ENCODE results near the gene FKBP2. TPM values are rescaled to one million over a fixed set of nuclear protein-coding genes. Genes with fewer than 3 reads are reported as not detected.

Gene FKBP2
- total and polyA plus RNA-seq, 2 of the 4 experiments (the other 2 are of a cell fraction) = 36.2 to 76.4 TPM

DNA sequence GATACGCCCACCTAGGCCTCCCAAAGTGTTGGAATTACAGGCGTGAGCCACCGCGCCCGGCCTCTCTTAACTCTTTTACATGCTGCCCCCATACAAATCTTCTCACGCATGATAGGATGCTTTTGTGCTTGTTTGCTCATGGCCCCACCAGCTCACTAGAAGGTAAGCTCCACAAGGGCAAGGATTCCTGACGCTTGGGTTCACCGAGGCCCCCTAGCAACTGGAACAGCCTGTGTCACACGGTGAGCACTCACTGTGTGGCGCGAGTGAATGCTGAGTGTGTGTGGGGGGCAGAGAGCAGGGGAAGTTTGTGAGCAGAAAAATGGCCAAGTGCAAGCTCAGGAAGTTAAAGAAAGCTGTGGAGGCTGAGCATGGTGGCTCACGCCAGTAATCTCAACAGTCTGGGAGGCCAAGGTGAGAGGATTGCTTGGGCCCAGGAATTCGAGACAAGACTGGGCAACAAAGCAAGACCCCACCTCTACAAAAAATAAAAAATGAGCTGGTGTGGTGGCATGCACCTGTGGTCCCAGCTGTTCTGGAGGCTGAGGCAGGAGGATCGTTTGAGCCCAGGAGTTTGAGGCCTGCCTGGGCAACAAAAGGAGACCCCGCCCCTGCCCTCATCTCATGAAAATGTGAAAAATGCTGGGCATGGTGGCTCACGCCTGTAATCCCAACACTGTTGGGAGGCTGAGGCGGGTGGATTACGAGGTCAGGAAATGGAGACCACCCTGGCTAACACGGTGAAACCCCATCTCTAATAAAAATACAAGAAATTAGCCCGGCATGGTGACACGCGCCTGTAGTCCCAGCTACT lies 41.3 kb downstream of the FKBP2 start:
- H3K79me1 ChIP-seq (ENCODE audit: low read depth in 1 of 2, low read length in 2 of 2) = peaks cover 15 to 37% of the 10 kb centered on the region in 2 experiments
- H2BK15ac ChIP-seq (ENCODE audit: low read depth, low read length) = no peak overlapping the region
- WGBS, 2 experiments (ENCODE audit: extremely low coverage in 2 of 2, insufficient read length in 1 of 2) = 100% methylated on average over 1 of the region's 22 CpGs; no CpG with 5 or more reads in 1 of the 2 experiments
- H4K20me1 ChIP-seq (ENCODE audit: insufficient read depth, low read length) = no peaks in the 10 kb centered on the region
- H3K4me3 ChIP-seq (ENCODE audit: insufficient read depth, low read depth, low read length) = no peak overlapping the region
- no peak overlapping the region for H2AFZ ChIP-seq (replicated peaks; ENCODE audit: low read length, poor library complexity)
- no peak overlapping the region for H3K18ac ChIP-seq (ENCODE audit: low read depth, low read length)
- H2BK5ac ChIP-seq (ENCODE audit: low read depth, low read length, poor library complexity, severe bottlenecking) = no peak overlapping the region
- no peak overlapping the region for H3K27ac ChIP-seq (ENCODE audit: insufficient read depth, low read length)
- no peak overlapping the region for H3K14ac ChIP-seq (replicated peaks; ENCODE audit: low read depth, low read length)
- H4K91ac ChIP-seq (ENCODE audit: insufficient read depth, low read depth, low read length) = no peak overlapping the region
- peaks cover 8% of the 10 kb centered on the region for H3K4me1 ChIP-seq (ENCODE audit: control insufficient read depth, insufficient read depth, low read length)
- no peak for DNase-seq
- H3K56ac ChIP-seq (ENCODE audit: extremely low read depth, insufficient read depth, low read length) = no peak overlapping the region
- in situ Hi-C loops (cut with MboI; ENCODE audit: low sequenced_read_pairs) (no loop called here), intact Hi-C loops (cut with micrococcal nuclease) (no loop called here), dilution Hi-C loops (cut with HindIII; ENCODE audit: low sequenced_read_pairs, unreplicated experiment) (no loop called here)
- no peak overlapping the region for H2BK20ac ChIP-seq (ENCODE audit: low read depth, low read length)
- POLR2A ChIA-PET (ENCODE audit: unreplicated experiment) = no interaction called here
- CTCF ChIA-PET = no interaction called here
- H3K4me2 ChIP-seq (ENCODE audit: low read depth, low read length) = no peak overlapping the region
- no peak overlapping the region for H4K5ac ChIP-seq (ENCODE audit: low read depth, low read length)
- H3K27me3 ChIP-seq (ENCODE audit: control insufficient read depth, insufficient read depth, low read length) = no peaks in the 10 kb centered on the region
- H3K36me3 ChIP-seq (ENCODE audit: control insufficient read depth, insufficient read depth, low read length) = peaks cover 18% of the 10 kb centered on the region
- no peak overlapping the region for H3K4ac ChIP-seq (ENCODE audit: low read depth, low read length)
- no peak overlapping the region for H3K9ac ChIP-seq (ENCODE audit: low read depth, low read length)
- H3K9me3 ChIP-seq (ENCODE audit: control insufficient read depth, insufficient read depth, low read length) = no peaks in the 10 kb centered on the region
- no peak overlapping the region for H3K23ac ChIP-seq (ENCODE audit: low read depth, low read length)
- H2AK5ac ChIP-seq (ENCODE audit: low read depth, low read length) = no peak overlapping the region
- ATAC-seq (ENCODE audit: low read depth) = no peak
- H2AK9ac ChIP-seq (replicated peaks; ENCODE audit: low read depth, low read length, poor library complexity) = no peak overlapping the region
- no peak overlapping the region for H4K8ac ChIP-seq (ENCODE audit: low read depth in 2 of 2, low read length in 2 of 2)
- no peak overlapping the region for H2BK120ac ChIP-seq (ENCODE audit: low read depth, low read length)
- peaks cover 5% of the 10 kb centered on the region; the same call in 1 of the 2 replicates for H3K9me1 ChIP-seq (ENCODE audit: insufficient read depth, low read length)
- BruUV-seq (replicated peaks) = no TSS peak
- TF ChIP-seq, protein P1, sequence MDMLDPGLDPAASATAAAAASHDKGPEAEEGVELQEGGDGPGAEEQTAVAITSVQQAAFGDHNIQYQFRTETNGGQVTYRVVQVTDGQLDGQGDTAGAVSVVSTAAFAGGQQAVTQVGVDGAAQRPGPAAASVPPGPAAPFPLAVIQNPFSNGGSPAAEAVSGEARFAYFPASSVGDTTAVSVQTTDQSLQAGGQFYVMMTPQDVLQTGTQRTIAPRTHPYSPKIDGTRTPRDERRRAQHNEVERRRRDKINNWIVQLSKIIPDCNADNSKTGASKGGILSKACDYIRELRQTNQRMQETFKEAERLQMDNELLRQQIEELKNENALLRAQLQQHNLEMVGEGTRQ (IDR thresholded peaks at IDR 0.05; ENCODE audit: low read depth, low read length) = no peak
- TF ChIP-seq RFX5 (IDR thresholded peaks at IDR 0.05; ENCODE audit: low read depth, low read length) (no peak), CHD1 (IDR thresholded peaks at IDR 0.05; ENCODE audit: low read depth, low read length) (no peak), MAFK (IDR thresholded peaks at IDR 0.05; ENCODE audit: low read depth, low read length) (no peak), FOS (IDR thresholded peaks at IDR 0.05; ENCODE audit: low read depth, low read length) (no peak), MXI1 (IDR thresholded peaks at IDR 0.05; ENCODE audit: borderline replicate concordance, low read depth, low read length) (no peak), RAD21 (IDR thresholded peaks at IDR 0.05; ENCODE audit: low read length) (no peak), RCOR1 (IDR thresholded peaks at IDR 0.05; ENCODE audit: insufficient replicate concordance, low read length) (no peak), POLR2A (IDR thresholded peaks at IDR 0.05; ENCODE audit: low read depth, low read length) (no peak), SMC3 (IDR thresholded peaks at IDR 0.05; ENCODE audit: low read depth, low read length) (no peak), BHLHE40 (IDR thresholded peaks at IDR 0.05; ENCODE audit: low read depth, low read length) (no peak), CEBPB (IDR thresholded peaks at IDR 0.05; ENCODE audit: low read depth, low read length) (no peak), MAZ (IDR thresholded peaks at IDR 0.05; ENCODE audit: borderline replicate concordance, low read depth, low read length) (no peak)
- TF ChIP-seq, protein P2, sequence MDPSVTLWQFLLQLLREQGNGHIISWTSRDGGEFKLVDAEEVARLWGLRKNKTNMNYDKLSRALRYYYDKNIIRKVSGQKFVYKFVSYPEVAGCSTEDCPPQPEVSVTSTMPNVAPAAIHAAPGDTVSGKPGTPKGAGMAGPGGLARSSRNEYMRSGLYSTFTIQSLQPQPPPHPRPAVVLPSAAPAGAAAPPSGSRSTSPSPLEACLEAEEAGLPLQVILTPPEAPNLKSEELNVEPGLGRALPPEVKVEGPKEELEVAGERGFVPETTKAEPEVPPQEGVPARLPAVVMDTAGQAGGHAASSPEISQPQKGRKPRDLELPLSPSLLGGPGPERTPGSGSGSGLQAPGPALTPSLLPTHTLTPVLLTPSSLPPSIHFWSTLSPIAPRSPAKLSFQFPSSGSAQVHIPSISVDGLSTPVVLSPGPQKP (IDR thresholded peaks at IDR 0.05; ENCODE audit: borderline replicate concordance, low read depth, low read length) = no peak
- TF ChIP-seq, protein P3, sequence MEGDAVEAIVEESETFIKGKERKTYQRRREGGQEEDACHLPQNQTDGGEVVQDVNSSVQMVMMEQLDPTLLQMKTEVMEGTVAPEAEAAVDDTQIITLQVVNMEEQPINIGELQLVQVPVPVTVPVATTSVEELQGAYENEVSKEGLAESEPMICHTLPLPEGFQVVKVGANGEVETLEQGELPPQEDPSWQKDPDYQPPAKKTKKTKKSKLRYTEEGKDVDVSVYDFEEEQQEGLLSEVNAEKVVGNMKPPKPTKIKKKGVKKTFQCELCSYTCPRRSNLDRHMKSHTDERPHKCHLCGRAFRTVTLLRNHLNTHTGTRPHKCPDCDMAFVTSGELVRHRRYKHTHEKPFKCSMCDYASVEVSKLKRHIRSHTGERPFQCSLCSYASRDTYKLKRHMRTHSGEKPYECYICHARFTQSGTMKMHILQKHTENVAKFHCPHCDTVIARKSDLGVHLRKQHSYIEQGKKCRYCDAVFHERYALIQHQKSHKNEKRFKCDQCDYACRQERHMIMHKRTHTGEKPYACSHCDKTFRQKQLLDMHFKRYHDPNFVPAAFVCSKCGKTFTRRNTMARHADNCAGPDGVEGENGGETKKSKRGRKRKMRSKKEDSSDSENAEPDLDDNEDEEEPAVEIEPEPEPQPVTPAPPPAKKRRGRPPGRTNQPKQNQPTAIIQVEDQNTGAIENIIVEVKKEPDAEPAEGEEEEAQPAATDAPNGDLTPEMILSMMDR (conservative IDR thresholded peaks at IDR 0.05; ENCODE audit: low read depth, low read length) = no peak
